Breast epithelium (tissue), 4 donors: ENCODE results near the gene CDC42SE2. TPM values are rescaled to one million over a fixed set of nuclear protein-coding genes. Genes with fewer than 3 reads are reported as not detected.

Source experiments
- DNase-seq, 2 donors: peaks; one replicate each; pipeline ENCODE4 v3.0.0-alpha.2; 2019; ENCODE audit warnings: low spot score in 2 of 2
- H3K27ac ChIP-seq, 2 donors: fragments of 200-600 bp; sonication (generic) in 1 of 2; one replicate each; pipeline ENCODE4 v1.5.1; 2016 to 2019; ENCODE audit warnings: mild to moderate bottlenecking in 1 of 2
- H3K27me3 ChIP-seq, 2 donors: fragments of 200-600 bp; sonication (generic) in 1 of 2; one replicate each; pipeline versions ENCODE4 v1.5.1 to v1.6.0; 2017 to 2019; ENCODE audit warnings: control low read depth in 1 of 2, mild to moderate bottlenecking in 1 of 2
- H3K36me3 ChIP-seq: fragments of 200-600 bp; one replicate; pipeline ENCODE4 v1.5.1; 2019
- H3K4me1 ChIP-seq, 2 donors: fragments of 200-600 bp; sonication (generic); one replicate each; pipeline ENCODE4 v1.5.1; 2016 to 2019; ENCODE audit warnings: control low read depth in 1 of 2
- H3K4me3 ChIP-seq, 3 donors: fragments of 200-600 bp; sonication (generic); 1 replicate in 2 of 3; 2 replicates in 1 of 3; pipeline ENCODE4 v1.5.1; 2016 to 2019; ENCODE audit warnings: mild to moderate bottlenecking in 3 of 3, moderate library complexity in 2 of 3
- H3K9me3 ChIP-seq, 2 donors: fragments of 200-600 bp; sonication (generic) in 1 of 2; one replicate each; pipeline ENCODE4 v1.5.1; 2016 to 2019; ENCODE audit warnings: control low read depth in 1 of 2
- CTCF ChIP-seq, 3 donors: fragments of 450-650 bp; IDR thresholded peaks; one replicate each; pipeline ENCODE4 v1.5.1; 2016 to 2017; ENCODE audit warnings: antibody characterized with exemption in 3 of 3, mild to moderate bottlenecking in 3 of 3, moderate library complexity in 3 of 3
- POLR2A ChIP-seq: fragments of 450-650 bp; IDR thresholded peaks from one replicate; pipeline ENCODE4 v1.6.1; 2016; ENCODE audit warnings: antibody characterized with exemption, mild to moderate bottlenecking, moderate library complexity
- POLR2AphosphoS5 ChIP-seq, 3 donors: sonication (generic); formaldehyde crosslinking; IDR thresholded peaks; one replicate each; pipeline ENCODE4 v1.6.1; 2017; ENCODE audit warnings: antibody characterized with exemption in 3 of 3
- intact Hi-C: fragments of 100-400 bp; cut with DNase I; formaldehyde crosslinking; loops from one replicate; pipeline ENCODE4 v1.15.1; 2023; ENCODE audit warnings: low total_unique reads
- total RNA-seq, 3 donors: library from RNA; depleted of rRNA; stranded (reverse); fragments of >200 nt; gene quantifications; one replicate each; pipeline ENCODE4 v1.1.0, GENCODE V29; 2016

The CDC42SE2 gene
- total RNA-seq, 3 donors from 2014 or later: 39.4 to 82.8 (median 41.0) TPM

- Histone ChIP-seq H3K36me3 (no peaks in the 10 kb centered on the region), H3K27me3 (no peaks in the 10 kb centered on the region), H3K27ac (no peak overlapping the region), H3K4me3 (no peak overlapping the region), H3K9me3 (peaks cover 0 to 13% of the 10 kb centered on the region in 2 donors), H3K4me1 (no peaks in the 10 kb centered on the region)
- no peak for DNase-seq
- TF ChIP-seq POLR2AphosphoS5 (IDR thresholded peaks at IDR 0.05) (no peak), CTCF (IDR thresholded peaks at IDR 0.05) (no peak), POLR2A (no peak)
- intact Hi-C loops: no loop called here
Measured at GRCh38 chr5:131242728-131243255, 21.1 kb upstream of the CDC42SE2 start.

- H3K27me3 ChIP-seq: no peaks in the 10 kb centered on the region
- H3K4me3 ChIP-seq: no peak overlapping the region
- no peaks in the 10 kb centered on the region for H3K4me1 ChIP-seq
- no peak overlapping the region for H3K27ac ChIP-seq
- H3K9me3 ChIP-seq: peaks cover 0 to 13% of the 10 kb centered on the region in 2 donors
- TF ChIP-seq CTCF (IDR thresholded peaks at IDR 0.05): no peak
- TF ChIP-seq POLR2A: no peak
- no peak for TF ChIP-seq POLR2AphosphoS5 (IDR thresholded peaks at IDR 0.05)
- no peaks in the 10 kb centered on the region for H3K36me3 ChIP-seq
- intact Hi-C loops: no loop called here
- DNase-seq: no peak
Measured at GRCh38 chr5:131245312-131245711, 18.5 kb upstream of the CDC42SE2 start.

- H3K4me3 ChIP-seq: no peak overlapping the region
- intact Hi-C loops: no loop called here
- no peaks in the 10 kb centered on the region for H3K27me3 ChIP-seq
- H3K27ac ChIP-seq: no peak overlapping the region
- H3K4me1 ChIP-seq: no peaks in the 10 kb centered on the region
- TF ChIP-seq CTCF (IDR thresholded peaks at IDR 0.05) (no peak), POLR2A (no peak), POLR2AphosphoS5 (IDR thresholded peaks at IDR 0.05) (no peak)
- peaks cover 0 to 13% of the 10 kb centered on the region in 2 donors for H3K9me3 ChIP-seq
- no peaks in the 10 kb centered on the region for H3K36me3 ChIP-seq
- DNase-seq: no peak
Measured at GRCh38 chr5:131245948-131246347, 17.9 kb upstream of the CDC42SE2 start.

GRCh38 chr5:131246504-131246903 lies 17.3 kb upstream of the CDC42SE2 start:
- Histone ChIP-seq H3K4me3 (no peak overlapping the region), H3K27ac (no peak overlapping the region), H3K4me1 (no peaks in the 10 kb centered on the region), H3K9me3 (peaks cover 0 to 13% of the 10 kb centered on the region in 2 donors), H3K27me3 (no peaks in the 10 kb centered on the region), H3K36me3 (no peaks in the 10 kb centered on the region)
- intact Hi-C loops: no loop called here
- DNase-seq: no peak
- TF ChIP-seq POLR2A: no peak
- TF ChIP-seq CTCF (IDR thresholded peaks at IDR 0.05): no peak

GRCh38 chr5:131250751-131251475 lies 12.9 kb upstream of the CDC42SE2 start:
- H3K36me3 ChIP-seq: no peaks in the 10 kb centered on the region

More at GRCh38 chr5:131250751-131251475, 12.9 kb upstream of the CDC42SE2 start:
- TF ChIP-seq POLR2A: no peak
- no peak for TF ChIP-seq CTCF (IDR thresholded peaks at IDR 0.05)
- TF ChIP-seq POLR2AphosphoS5 (IDR thresholded peaks at IDR 0.05): no peak
- Histone ChIP-seq H3K4me3 (no peak overlapping the region), H3K4me1 (no peaks in the 10 kb centered on the region), H3K27me3 (no peaks in the 10 kb centered on the region), H3K27ac (peak overlapping the region in 1 of 2 donors; percentile 41), H3K9me3 (peaks cover 0 to 13% of the 10 kb centered on the region in 2 donors)
- intact Hi-C loops: no loop called here
- no peak for DNase-seq
